Astrocyte of the cerebellum (primary cell): Measurements from ENCODE around the gene ST8SIA4.
A peak's percentile ranks its signal among the peaks of the same experiment; 100 is the strongest.
"Not testable (repeated sequence)": the region's sequence is repeated elsewhere in the genome, so short reads cannot be mapped to it uniquely, and the experiment has no call there.

ENCODE experiments used
- DNase-seq: peaks from one replicate; pipeline ENCODE4 v3.0.0-alpha.2; 2011; ENCODE audit warnings: low read depth
- H3K4me3 ChIP-seq: 2 replicates; pipeline ENCODE4 v1.5.1; 2011; ENCODE audit warnings: mild to moderate bottlenecking, low read depth, low read length, moderate library complexity
- CTCF ChIP-seq: IDR thresholded peaks from 2 replicates; pipeline ENCODE4 v1.5.1; 2012; ENCODE audit warnings: low read length, low read depth, moderate library complexity, mild to moderate bottlenecking; ENCODE audit errors: missing control alignments
- in situ Hi-C: cut with HindIII; loops from 2 replicates; pipeline ENCODE4 v1.10.0; 2017; ENCODE audit warnings: low sequenced_read_pairs

ST8SIA4 gene

DNA sequence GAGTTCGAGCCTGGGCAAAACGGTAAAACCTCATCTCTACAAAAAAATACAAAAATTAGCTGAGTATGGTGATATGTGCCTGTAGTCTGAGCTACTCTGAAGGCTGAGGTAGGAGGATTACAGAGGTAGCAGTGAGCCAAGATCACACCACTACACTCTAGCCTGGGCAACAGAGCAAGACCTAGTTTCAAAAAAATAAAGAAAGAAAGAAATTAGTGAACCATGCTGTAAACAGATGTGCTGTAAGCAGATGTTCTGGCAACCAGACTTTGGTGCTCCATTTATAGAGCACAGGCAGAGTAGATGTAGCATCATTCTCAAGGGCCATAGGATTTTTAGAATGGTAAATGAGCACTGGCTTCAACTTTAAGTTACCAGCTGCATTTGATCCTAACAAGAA lies 115.4 kb downstream of the ST8SIA4 start:
- no peak for TF ChIP-seq CTCF
- H3K4me3 ChIP-seq: no peak overlapping the region
- in situ Hi-C loops: no loop called here
- no peak for DNase-seq

DNA sequence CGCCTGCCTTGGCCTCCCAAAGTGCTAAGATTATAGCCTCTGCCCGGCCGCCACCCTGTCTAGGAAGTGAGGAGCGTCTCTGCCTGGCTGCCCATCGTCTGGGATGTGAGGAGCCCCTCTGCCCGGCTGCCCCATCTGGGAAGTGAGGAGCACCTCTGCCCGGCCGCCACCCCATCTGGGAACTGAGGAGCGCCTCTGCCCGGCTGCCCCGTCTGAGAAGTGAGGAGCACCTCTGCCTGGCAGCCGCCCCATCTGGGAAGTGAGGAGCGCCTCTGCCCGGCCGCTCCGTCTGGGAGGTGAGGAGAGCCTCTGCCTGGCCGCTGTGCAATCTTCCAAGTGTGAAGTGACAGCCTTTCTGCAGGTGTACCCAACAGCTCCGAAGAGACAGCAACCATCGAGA lies 117.5 kb downstream of the ST8SIA4 start:
- in situ Hi-C loops, DNase-seq, H3K4me3 ChIP-seq: not testable (repeated sequence)

- H3K4me3 ChIP-seq: no peak overlapping the region
- in situ Hi-C loops: no loop called here
- no peak for TF ChIP-seq CTCF
- no peak for DNase-seq
Measured at GRCh38 chr5:100780376-100780870, 122.7 kb downstream of the ST8SIA4 start.

DNA sequence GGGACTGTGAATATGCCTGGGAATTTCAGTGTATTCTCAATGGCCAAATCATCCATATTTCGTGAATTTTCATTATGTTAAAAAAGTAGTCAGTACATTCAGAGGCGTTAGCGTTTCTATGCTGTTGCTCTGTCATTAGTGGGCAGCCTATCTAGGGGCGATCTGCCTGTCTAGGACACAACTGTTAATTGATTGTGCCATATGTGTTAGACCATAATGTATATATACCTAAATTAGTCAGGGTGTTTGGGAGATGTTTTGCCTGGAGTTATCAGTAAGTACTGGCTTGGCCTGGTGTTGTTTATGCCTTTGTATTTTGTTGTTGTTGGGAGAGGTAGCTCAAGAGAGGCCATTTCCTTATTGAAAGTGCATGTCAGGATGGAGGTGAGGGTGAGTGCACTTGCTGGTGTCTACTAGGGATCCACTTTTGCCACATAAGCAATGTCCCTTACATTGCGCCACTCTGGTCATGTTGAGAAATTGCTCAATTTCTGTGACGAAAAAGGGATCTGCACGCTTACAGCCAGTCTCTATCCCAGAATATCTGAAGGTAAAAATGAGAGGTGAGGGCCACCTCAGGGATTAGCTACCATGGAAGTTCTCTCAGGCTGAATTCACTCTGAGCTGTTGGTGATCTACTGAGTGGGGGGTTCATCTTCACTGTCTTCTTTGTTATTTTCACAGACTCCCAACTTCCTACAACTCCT lies 123.3 kb downstream of the ST8SIA4 start:
- H3K4me3 ChIP-seq: no peak overlapping the region
- TF ChIP-seq CTCF: no peak
- DNase-seq: no peak
- in situ Hi-C loops: no loop called here

DNA sequence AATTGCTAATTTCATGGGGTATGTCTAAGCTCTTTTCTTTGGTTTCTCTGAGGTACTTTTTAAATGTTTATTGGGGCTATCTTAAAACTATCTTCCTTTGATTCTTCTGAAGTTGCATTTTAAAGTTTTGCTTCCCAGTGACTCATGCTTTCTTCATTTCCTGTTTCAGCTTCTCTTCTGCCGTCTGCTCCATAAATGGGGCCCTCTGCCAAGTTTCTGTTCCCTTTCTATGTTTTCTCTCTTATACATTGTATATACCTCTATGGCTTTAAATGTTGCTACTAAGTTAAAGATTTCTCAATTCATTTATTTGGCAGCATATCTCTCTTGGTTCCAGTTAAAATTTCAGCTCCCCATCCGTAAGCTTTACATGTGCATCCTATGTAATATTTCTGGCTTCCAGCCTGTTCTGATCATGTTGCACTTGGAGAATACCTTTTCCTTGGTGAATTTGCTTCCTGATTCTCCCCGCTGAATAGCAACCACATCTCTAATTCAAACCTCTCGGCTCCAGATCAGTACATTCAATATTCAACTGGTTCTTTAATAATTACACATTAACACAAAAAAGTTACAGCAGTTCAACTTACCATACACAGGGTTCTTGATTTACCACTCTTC lies 125.3 kb downstream of the ST8SIA4 start:
- peak; percentile 76 for DNase-seq
- in situ Hi-C loops: no loop called here
- no peak overlapping the region for H3K4me3 ChIP-seq
- no peak for TF ChIP-seq CTCF

DNA sequence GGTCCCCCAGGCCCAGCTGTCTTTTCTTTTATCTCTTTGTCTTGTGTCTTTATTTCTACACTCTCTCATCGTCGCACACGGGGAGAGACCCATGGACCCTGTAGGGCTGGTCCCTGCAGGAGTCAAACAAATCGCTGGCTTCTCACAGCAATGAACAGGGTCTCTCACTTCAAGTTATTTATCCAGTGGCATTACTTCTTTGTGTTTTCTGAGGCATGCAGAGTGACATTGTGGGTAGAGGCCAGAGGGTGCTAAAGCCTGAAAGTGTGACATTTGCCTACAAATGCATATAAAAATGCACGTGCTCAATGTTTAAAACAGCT lies 127.6 kb downstream of the ST8SIA4 start:
- H3K4me3 ChIP-seq: no peak overlapping the region
- TF ChIP-seq CTCF: no peak
- DNase-seq: no peak
- in situ Hi-C loops: no loop called here

GRCh38 chr5:100772548-100772947 lies 130.5 kb downstream of the ST8SIA4 start:
- H3K4me3 ChIP-seq: no peak overlapping the region
- in situ Hi-C loops: no loop called here

More at GRCh38 chr5:100772548-100772947, 130.5 kb downstream of the ST8SIA4 start:
- DNase-seq: no peak
- no peak for TF ChIP-seq CTCF
